GM12878 (cell line): ENCODE measurements around the gene WSCD2. TPM values are rescaled to one million over a fixed set of nuclear protein-coding genes. Genes with fewer than 3 reads are reported as not detected.

ENCODE experiments used
- ATAC-seq: fragments of 200-7000 bp; cut with Tn5 transposase; 3 replicates; pipeline ENCODE4 v1.9.1; 2020; ENCODE audit warnings: mild to moderate bottlenecking, moderate library complexity
- BruUV-seq: library from RNA; stranded (reverse); fragments of 400-500 nt; replicated peaks from 2 replicates; lab custom pipeline; 2021; lab: Mats Ljungman, UMichigan
- CTCF ChIA-PET: fragments of 300-600 bp; sonication (Branson Sonifier 250); formaldehyde crosslinking; extraction: SDS; loops from one replicate; lab custom pipeline; 2021; ENCODE audit warnings: inconsistent platforms; lab: Yijun Ruan, JAX
- POLR2A ChIA-PET: fragments of 350-600 bp; formaldehyde crosslinking; extraction: SDS; loops from one replicate; lab custom pipeline; 2021; ENCODE audit warnings: inconsistent platforms; lab: Charles Lee
- RAD21 ChIA-PET: fragments of 300-600 bp; sonication (Branson Sonifier 250); formaldehyde crosslinking; loops from one replicate; lab custom pipeline; 2023; ENCODE audit warnings: antibody characterized with exemption; ENCODE audit not compliant: unreplicated experiment; lab: Charles Lee
- SMC1A ChIA-PET: fragments of 300-600 bp; sonication (Branson Sonifier 250); formaldehyde crosslinking; loops from one replicate; lab custom pipeline; 2023; ENCODE audit not compliant: unreplicated experiment, uncharacterized antibody; lab: Charles Lee
- DNase-seq: peaks from one replicate; pipeline ENCODE4 v3.0.0-alpha.2; 2011; ENCODE audit warnings: low read depth, low spot score
- FAIRE-seq: peaks from 3 replicates; lab custom pipeline; 2011; peaks lifted over from hg19 to GRCh38; lab: Jason Lieb, UNC
- H2AFZ ChIP-seq: 2 replicates; pipeline ENCODE4 v1.6.0; 2011; ENCODE audit warnings: low read depth, low read length, control low read depth; ENCODE audit not compliant: control insufficient read depth
- H3K27ac ChIP-seq: 2 replicates; pipeline ENCODE4 v1.5.1; 2011; ENCODE audit warnings: control low read depth; ENCODE audit not compliant: control insufficient read depth, insufficient read depth
- H3K27me3 ChIP-seq, 2 experiments: replicated peaks in 1 of 2; 2 replicates each; pipeline versions ENCODE4 v1.6.0 to v1.6.1; 2011; ENCODE audit warnings: low read length in 1 of 2; ENCODE audit not compliant: control insufficient read depth in 2 of 2, insufficient read depth in 2 of 2
- H3K36me3 ChIP-seq, 2 experiments: 2 replicates each; pipeline ENCODE4 v1.5.1; 2011; ENCODE audit warnings: low read length in 1 of 2; ENCODE audit not compliant: control insufficient read depth in 2 of 2, insufficient read depth in 2 of 2
- H3K4me1 ChIP-seq: 2 replicates; pipeline ENCODE4 v1.6.1; 2011; ENCODE audit warnings: mild to moderate bottlenecking, low read length, moderate library complexity, mixed read lengths; ENCODE audit not compliant: control insufficient read depth, insufficient read depth
- H3K4me2 ChIP-seq: 2 replicates; pipeline ENCODE4 v1.6.0; 2011; ENCODE audit warnings: control low read depth; ENCODE audit not compliant: control insufficient read depth, insufficient read depth
- H3K4me3 ChIP-seq: fragments of 200-600 bp; sonication (generic); 2 replicates; pipeline ENCODE4 v1.5.1; 2016
- H3K79me2 ChIP-seq: 2 replicates; pipeline ENCODE4 v1.6.0; 2011; ENCODE audit warnings: low read length; ENCODE audit not compliant: control insufficient read depth, insufficient read depth
- H3K9ac ChIP-seq: 2 replicates; pipeline ENCODE4 v1.8.0; 2011; ENCODE audit warnings: low read length, control low read depth, mixed read lengths; ENCODE audit not compliant: control insufficient read depth, insufficient read depth
- H3K9me3 ChIP-seq: replicated peaks from 3 replicates; pipeline ENCODE4 v1.5.1; 2011; ENCODE audit warnings: mild to moderate bottlenecking, low read length; ENCODE audit not compliant: control insufficient read depth, insufficient read depth
- H4K20me1 ChIP-seq: 2 replicates; pipeline ENCODE4 v1.6.0; 2011; ENCODE audit not compliant: control insufficient read depth, insufficient read depth
- DPF2 ChIP-seq: fragments of 450-650 bp; IDR thresholded peaks from 2 replicates; pipeline ENCODE4 v1.6.1; 2017; ENCODE audit warnings: mild to moderate bottlenecking
- E4F1 ChIP-seq: fragments of 450-650 bp; IDR thresholded peaks from 2 replicates; pipeline ENCODE4 v1.6.1; 2018; ENCODE audit warnings: borderline replicate concordance, mild to moderate bottlenecking; ENCODE audit not compliant: partially characterized antibody
- EED ChIP-seq: sonication (generic); IDR thresholded peaks from 2 replicates; pipeline ENCODE4 v1.6.1; 2016; ENCODE audit warnings: antibody characterized with exemption, low read depth
- ETV6 ChIP-seq, 2 experiments: fragments of 450-650 bp in 1 of 2; IDR thresholded peaks in 1 of 2; conservative IDR thresholded peaks in 1 of 2; 2 replicates each; pipeline ENCODE4 v1.6.1; 2014; ENCODE audit warnings: antibody characterized with exemption in 1 of 2, borderline replicate concordance in 1 of 2, low read depth in 1 of 2, mild to moderate bottlenecking in 1 of 2, moderate library complexity in 1 of 2
- GABPA ChIP-seq: IDR thresholded peaks from 2 replicates; pipeline ENCODE4 v1.6.1; 2014; ENCODE audit warnings: antibody characterized with exemption, low read depth, mild to moderate bottlenecking, inconsistent platforms
- HSF1 ChIP-seq: fragments of 150-350 bp; IDR thresholded peaks from 2 replicates; pipeline ENCODE4 v1.6.1; 2014; ENCODE audit warnings: mild to moderate bottlenecking, low read depth, low read length
- SKIL ChIP-seq: fragments of 450-650 bp; IDR thresholded peaks from 2 replicates; pipeline ENCODE4 v1.6.1; 2017; ENCODE audit warnings: mild to moderate bottlenecking, low read depth, inconsistent platforms; ENCODE audit not compliant: poor library complexity, severe bottlenecking
- SMC3 ChIP-seq: IDR thresholded peaks from 2 replicates; pipeline ENCODE4 v1.6.1; 2011; ENCODE audit warnings: low read length, improper control_type of control experiment, borderline replicate concordance
- ZNF207 ChIP-seq: fragments of 450-650 bp; IDR thresholded peaks from 2 replicates; pipeline ENCODE4 v1.6.1; 2014; ENCODE audit warnings: antibody characterized with exemption, mild to moderate bottlenecking, borderline replicate concordance
- ZNF24 ChIP-seq: fragments of 450-650 bp; IDR thresholded peaks from 2 replicates; pipeline ENCODE4 v1.6.1; 2017; ENCODE audit warnings: antibody characterized with exemption, mild to moderate bottlenecking
- ZNF622 ChIP-seq: fragments of 450-650 bp; IDR thresholded peaks from 2 replicates; pipeline ENCODE4 v1.6.1; 2017; ENCODE audit warnings: mild to moderate bottlenecking, inconsistent platforms
- WGBS: methylation state at CpG from one replicate; pipeline ENCODE4 v1.1.6; 2016; ENCODE audit warnings: low lambda C conversion rate; ENCODE audit not compliant: insufficient replicate concordance, insufficient coverage; ENCODE audit errors: missing lambda C conversion rate; 5-methylcytosine and 5-hydroxymethylcytosine counted together
- in situ Hi-C: fragments of 300-500 bp; cut with MboI; formaldehyde crosslinking; loops from 9 replicates; pipeline ENCODE4 v1.14.3; 2018; ENCODE audit warnings: mixed read lengths
- intact Hi-C: fragments of 100-400 bp; cut with micrococcal nuclease; formaldehyde crosslinking; loops from one replicate; pipeline ENCODE4 v1.14.2; 2022; ENCODE audit not compliant: unreplicated experiment
- polyA plus RNA-seq, 11 experiments: library from polyadenylated mRNA; depleted of rRNA in 4 of 11; unstranded in 6 of 11; stranded (reverse) in 5 of 11; fragments of >200 nt; fragmentation: Nextera tagmentation in 4 of 11; fragmentation: Illumina TruSeq in 1 of 11; extraction: Ambion mirVana in 4 of 11; extraction: Trizol in 1 of 11; gene quantifications; 1 replicate in 1 of 11; 2 replicates in 10 of 11; pipeline versions ENCODE4 v1.2.1 to v1.2.3, GENCODE V29; 2011 to 2016; ENCODE audit warnings: inconsistent platforms in 2 of 11, missing spikeins in 2 of 11, low read depth in 1 of 11
- total RNA-seq, 4 experiments: library from RNA; depleted of rRNA in 3 of 4; stranded (reverse); fragments of >200 nt in 3 of 4; fragmentation: Illumina TruSeq in 1 of 4; extraction: Trizol in 1 of 4; gene quantifications; 2 replicates each; pipeline versions ENCODE4 v1.2.1 to v1.2.3, GENCODE V29; 2013 to 2021

WSCD2 gene
- total and polyA plus RNA-seq, 10 of the 15 experiments (the other 5 are each of a cell fraction or from before 2014, with no cell fraction given) = 0.41 TPM; not detected in 9

GRCh38 chr12:108157870-108158459 lies 28.9 kb downstream of the WSCD2 start:
- in situ Hi-C loops (no loop called here), intact Hi-C loops (no loop called here)
- no peak for FAIRE-seq
- Histone ChIP-seq H3K36me3 (no peaks in the 10 kb centered on the region), H4K20me1 (no peaks in the 10 kb centered on the region), H3K4me2 (no peak overlapping the region), H3K79me2 (no peaks in the 10 kb centered on the region), H2AFZ (no peak overlapping the region), H3K27me3 (peaks cover 0 to 1% of the 10 kb centered on the region in 2 experiments; a peak in 2 of 4 replicates), H3K9ac (no peak overlapping the region), H3K4me1 (no peaks in the 10 kb centered on the region), H3K9me3 (no peaks in the 10 kb centered on the region), H3K27ac (no peak overlapping the region), H3K4me3 (no peak overlapping the region)
- SMC1A ChIA-PET = no interaction called here
- ATAC-seq = no peak
- 20% methylated on average over 8 of the region's 8 CpGs for WGBS
- CTCF ChIA-PET = no interaction called here
- no peak for DNase-seq
- POLR2A ChIA-PET = no interaction called here
- RAD21 ChIA-PET = no interaction called here
- no peak for TF ChIP-seq SMC3
- TF ChIP-seq ETV6 (conservative IDR thresholded peaks at IDR 0.05 in 1 of 2, IDR thresholded peaks at IDR 0.05 in 1 of 2; ENCODE audit: borderline replicate concordance in 1 of 2, low read depth in 1 of 2) = no peak
- no peak for TF ChIP-seq EED
- no peak for TF ChIP-seq GABPA
- TF ChIP-seq DPF2 = no peak
- no peak for TF ChIP-seq HSF1
- TF ChIP-seq ZNF207 = no peak
- TF ChIP-seq E4F1 = no peak
- no peak for TF ChIP-seq ZNF24
- no peak for TF ChIP-seq ZNF622
- TF ChIP-seq SKIL = no peak
- BruUV-seq = no TSS peak
